HepG2 (cell line): Measurements from ENCODE around the gene TYRP1. TPM values are rescaled to one million over a fixed set of nuclear protein-coding genes. Genes with fewer than 3 reads are reported as not detected.

Source experiments
- ATAC-seq: fragments of 200-7000 bp; cut with Tn5 transposase; 3 replicates; pipeline ENCODE4 v1.9.1; 2020; ENCODE audit warnings: mild to moderate bottlenecking, moderate library complexity
- BruUV-seq: library from RNA; stranded (reverse); fragments of 400-500 nt; replicated peaks from 2 replicates; lab custom pipeline; 2021; lab: Mats Ljungman, UMichigan
- CTCF ChIA-PET: fragments of 300-600 bp; formaldehyde crosslinking; extraction: SDS; loops from one replicate; lab custom pipeline; 2021; ENCODE audit warnings: low total read pairs, inconsistent platforms, low intra/inter-chr PET ratio; lab: Yijun Ruan, JAX
- POLR2A ChIA-PET: fragments of 350-600 bp; sonication (Branson Sonifier 250); formaldehyde crosslinking; loops from one replicate; lab custom pipeline; 2020; ENCODE audit warnings: antibody characterized with exemption, inconsistent platforms; lab: Yijun Ruan, JAX
- DNase-seq: peaks from one replicate; pipeline ENCODE4 v3.0.0-alpha.2; 2015; ENCODE audit warnings: low spot score
- FAIRE-seq: peaks from 3 replicates; lab custom pipeline; 2011; peaks lifted over from hg19 to GRCh38; lab: Jason Lieb, UNC
- H2AFZ ChIP-seq: one replicate; pipeline ENCODE4 v1.6.1; 2011; ENCODE audit warnings: low read length, inconsistent platforms
- H3K27ac ChIP-seq: fragments of 300-600 bp; 3 replicates; pipeline ENCODE4 v1.8.0; 2011; ENCODE audit warnings: mixed run types, mild to moderate bottlenecking, mixed read lengths, low read length, inconsistent platforms; ENCODE audit not compliant: insufficient read depth; ENCODE audit errors: extremely low read length
- H3K27me3 ChIP-seq, 2 experiments: fragments of 200-600 bp in 1 of 2; 2 replicates in 1 of 2; 3 replicates in 1 of 2; pipeline versions ENCODE4 v1.6.0 to v1.8.0; 2011; ENCODE audit warnings: low read length in 2 of 2, mild to moderate bottlenecking in 2 of 2, moderate library complexity in 2 of 2, inconsistent platforms in 1 of 2; ENCODE audit not compliant: insufficient read depth in 2 of 2, control insufficient read depth in 1 of 2
- H3K36me3 ChIP-seq, 2 experiments: fragments of 200-600 bp in 1 of 2; replicated peaks in 1 of 2; 2 replicates in 1 of 2; 3 replicates in 1 of 2; pipeline versions ENCODE4 v1.5.1 to v1.8.0; 2011; ENCODE audit warnings: low read length in 2 of 2, inconsistent platforms in 1 of 2; ENCODE audit not compliant: insufficient read depth in 2 of 2, control insufficient read depth in 1 of 2
- H3K4me1 ChIP-seq: 2 replicates; pipeline ENCODE4 v1.5.1; 2012; ENCODE audit warnings: low read length, inconsistent platforms; ENCODE audit not compliant: insufficient read depth
- H3K4me2 ChIP-seq: 2 replicates; pipeline ENCODE4 v1.6.0; 2011; ENCODE audit warnings: low read depth, low read length, inconsistent platforms
- H3K4me3 ChIP-seq, 3 experiments: fragments of 200-600 bp in 1 of 3; sonication (generic), shearing (Covaris generic) in 1 of 3; replicated peaks in 1 of 3; 2 replicates each; pipeline ENCODE4 v1.5.1; 2011 to 2016; ENCODE audit warnings: low read length in 3 of 3, inconsistent platforms in 2 of 3, low read depth in 2 of 3, mild to moderate bottlenecking in 2 of 3, control low read depth in 1 of 3, mixed read lengths in 1 of 3; ENCODE audit not compliant: insufficient read depth in 1 of 3
- H3K79me2 ChIP-seq: one replicate; pipeline ENCODE4 v1.6.1; 2011; ENCODE audit warnings: low read length, inconsistent platforms; ENCODE audit not compliant: insufficient read depth
- H3K9ac ChIP-seq: 2 replicates; pipeline ENCODE4 v1.6.0; 2011; ENCODE audit warnings: mild to moderate bottlenecking, low read depth, low read length, inconsistent platforms; ENCODE audit not compliant: insufficient read depth
- H3K9me3 ChIP-seq: 2 replicates; pipeline ENCODE4 v1.5.1; 2012; ENCODE audit warnings: mild to moderate bottlenecking, low read length
- H4K20me1 ChIP-seq: 2 replicates; pipeline ENCODE4 v1.6.0; 2011; ENCODE audit warnings: inconsistent platforms, mild to moderate bottlenecking, low read length, moderate library complexity; ENCODE audit not compliant: insufficient read depth
- CHD4 ChIP-seq: fragments of 200-600 bp; sonication (generic); IDR thresholded peaks from 2 replicates; pipeline ENCODE4 v1.7.0; 2017; ENCODE audit warnings: mild to moderate bottlenecking, low read length, borderline replicate concordance
- LBX2 ChIP-seq: sonication (generic); formaldehyde crosslinking; IDR thresholded peaks from 2 replicates; pipeline ENCODE4 v1.5.0; 2020; ENCODE audit warnings: missing genetic modification reagents, mild to moderate bottlenecking, borderline replicate concordance
- PAF1 ChIP-seq: IDR thresholded peaks from 2 replicates; pipeline ENCODE4 v1.6.1; 2016; ENCODE audit warnings: missing genetic modification reagents, missing compliant biosample characterization
- WGBS: methylation state at CpG from one replicate; pipeline ENCODE4 v1.1.6; 2017; ENCODE audit warnings: low lambda C conversion rate; 5-methylcytosine and 5-hydroxymethylcytosine counted together
- in situ Hi-C: cut with HindIII; loops from 2 replicates; pipeline ENCODE4 v1.10.0; 2017; ENCODE audit warnings: low pct_unique_long_range_greater_than_20kb; ENCODE audit not compliant: extremely low pct_ligation_motif_present
- intact Hi-C: fragments of 100-400 bp; cut with micrococcal nuclease; formaldehyde crosslinking; loops from one replicate; pipeline ENCODE4 v1.10.0; 2022; ENCODE audit not compliant: unreplicated experiment
- polyA plus RNA-seq, 8 experiments: library from polyadenylated mRNA; depleted of rRNA in 3 of 8; stranded (reverse) in 7 of 8; unstranded in 1 of 8; fragments of >200 nt; fragmentation: Illumina TruSeq in 4 of 8; extraction: Trizol in 4 of 8; gene quantifications; 2 replicates each; pipeline versions ENCODE4 v1.2.1 to v1.2.3, GENCODE V29; 2011 to 2016; ENCODE audit warnings: low read depth in 4 of 8, missing spikeins in 1 of 8, mixed read lengths in 1 of 8; ENCODE audit not compliant: insufficient read depth in 1 of 8
- total RNA-seq, 5 experiments: library from RNA; depleted of rRNA; stranded (reverse); fragments of >200 nt; fragmentation: Illumina TruSeq; extraction: Trizol; gene quantifications; 2 replicates each; pipeline ENCODE4 v1.2.3, GENCODE V29; 2016; ENCODE audit warnings: low read depth in 1 of 5
- TF ChIP-seq, protein P1 (sequence below): sonication (generic); formaldehyde crosslinking; IDR thresholded peaks from 2 replicates; pipeline ENCODE4 v1.5.1; 2020; ENCODE audit warnings: mild to moderate bottlenecking, missing genetic modification reagents
- TF ChIP-seq, protein P2 (sequence below): sonication (generic); formaldehyde crosslinking; IDR thresholded peaks from 2 replicates; pipeline ENCODE4 v1.4.0; 2020; ENCODE audit warnings: mild to moderate bottlenecking, low read depth, missing genetic modification reagents

The TYRP1 gene
- total and polyA plus RNA-seq, 2 of the 13 experiments (the other 11 are each of a cell fraction or from before 2014, with no cell fraction given), result 0.04 TPM; not detected in 1

GRCh38 chr9:12737871-12738270 is 44.7 kb downstream of the TYRP1 start:
- no peak overlapping the region for H3K9ac ChIP-seq
- CTCF ChIA-PET, result no interaction called here
- H3K36me3 ChIP-seq, result no peaks in the 10 kb centered on the region
- H3K4me2 ChIP-seq, result no peak overlapping the region
- no peaks in the 10 kb centered on the region for H3K27me3 ChIP-seq
- 0% methylated on average over 1 of the region's 1 CpG for WGBS
- intact Hi-C loops (no loop called here), in situ Hi-C loops (no loop called here)
- no peak for FAIRE-seq
- TF ChIP-seq, protein P1, sequence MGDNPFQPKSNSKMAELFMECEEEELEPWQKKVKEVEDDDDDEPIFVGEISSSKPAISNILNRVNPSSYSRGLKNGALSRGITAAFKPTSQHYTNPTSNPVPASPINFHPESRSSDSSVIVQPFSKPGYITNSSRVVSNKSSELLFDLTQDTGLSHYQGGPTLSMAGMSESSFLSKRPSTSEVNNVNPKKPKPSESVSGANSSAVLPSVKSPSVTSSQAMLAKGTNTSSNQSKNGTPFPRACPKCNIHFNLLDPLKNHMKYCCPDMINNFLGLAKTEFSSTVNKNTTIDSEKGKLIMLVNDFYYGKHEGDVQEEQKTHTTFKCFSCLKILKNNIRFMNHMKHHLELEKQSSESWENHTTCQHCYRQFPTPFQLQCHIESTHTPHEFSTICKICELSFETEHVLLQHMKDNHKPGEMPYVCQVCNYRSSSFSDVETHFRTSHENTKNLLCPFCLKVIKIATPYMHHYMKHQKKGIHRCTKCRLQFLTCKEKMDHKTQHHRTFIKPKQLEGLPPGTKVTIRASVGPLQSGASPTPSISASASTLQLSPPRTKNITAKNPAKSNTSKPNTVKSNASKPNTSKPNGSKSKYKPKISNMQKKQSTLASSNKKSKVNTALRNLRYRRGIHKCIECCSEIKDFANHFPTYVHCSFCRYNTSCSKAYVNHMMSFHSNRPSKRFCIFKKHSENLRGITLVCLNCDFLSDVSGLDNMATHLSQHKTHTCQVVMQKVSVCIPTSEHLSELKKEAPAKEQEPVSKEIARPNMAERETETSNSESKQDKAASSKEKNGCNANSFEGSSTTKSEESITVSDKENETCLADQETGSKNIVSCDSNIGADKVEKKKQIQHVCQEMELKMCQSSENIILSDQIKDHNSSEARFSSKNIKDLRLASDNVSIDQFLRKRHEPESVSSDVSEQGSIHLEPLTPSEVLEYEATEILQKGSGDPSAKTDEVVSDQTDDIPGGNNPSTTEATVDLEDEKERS (CRISPR knock-in tag), result no peak
- TF ChIP-seq, protein P2, sequence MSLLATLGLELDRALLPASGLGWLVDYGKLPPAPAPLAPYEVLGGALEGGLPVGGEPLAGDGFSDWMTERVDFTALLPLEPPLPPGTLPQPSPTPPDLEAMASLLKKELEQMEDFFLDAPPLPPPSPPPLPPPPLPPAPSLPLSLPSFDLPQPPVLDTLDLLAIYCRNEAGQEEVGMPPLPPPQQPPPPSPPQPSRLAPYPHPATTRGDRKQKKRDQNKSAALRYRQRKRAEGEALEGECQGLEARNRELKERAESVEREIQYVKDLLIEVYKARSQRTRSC, result no peak
- TF ChIP-seq PAF1 (CRISPR knock-in tag), result no peak
- TF ChIP-seq CHD4, result no peak
- no peak for TF ChIP-seq LBX2 (CRISPR knock-in tag)
- H3K4me3 ChIP-seq, result no peak overlapping the region
- POLR2A ChIA-PET, result no interaction called here
- no peaks in the 10 kb centered on the region for H3K79me2 ChIP-seq
- H3K27ac ChIP-seq, result no peak overlapping the region
- no TSS peak for BruUV-seq
- ATAC-seq, result no peak
- H3K9me3 ChIP-seq, result 0 out of 2 replicates have a peak, but pooled peaks cover 7% of the 10 kb centered on the region
- H3K4me1 ChIP-seq, result no peaks in the 10 kb centered on the region
- H2AFZ ChIP-seq, result no peak overlapping the region
- H4K20me1 ChIP-seq, result no peaks in the 10 kb centered on the region
- DNase-seq, result no peak
